GM23248 (cell line): ENCODE results near the gene CAPN9.

Experiments
- EZH2 ChIP-seq: fragments of 200-600 bp; sonication (generic); IDR thresholded peaks from 2 replicates; pipeline ENCODE4 v1.6.1; 2018; ENCODE audit warnings: antibody characterized with exemption, mild to moderate bottlenecking; ENCODE audit not compliant: insufficient read depth, poor library complexity, severe bottlenecking
- EZH2phosphoT487 ChIP-seq: fragments of 200-600 bp; sonication (generic); IDR thresholded peaks from 2 replicates; pipeline ENCODE4 v1.6.1; 2018; ENCODE audit warnings: antibody characterized with exemption, moderate library complexity, mild to moderate bottlenecking, low read depth; ENCODE audit not compliant: insufficient read depth

- TF ChIP-seq EZH2 (no peak), EZH2phosphoT487 (no peak)
These were observed 7.5 kb upstream of the CAPN9 start for GRCh38 chr1:230739564-230740290.
